IPS-18a (cell line): ENCODE measurements around the gene KRTAP5-4.

ENCODE experiments used
- H3K27ac ChIP-seq: one replicate; pipeline ENCODE4 v1.5.1; 2013; ENCODE audit warnings: low read length
- H3K27me3 ChIP-seq: one replicate; pipeline ENCODE4 v1.6.1; 2013; ENCODE audit warnings: mild to moderate bottlenecking, low read length; ENCODE audit not compliant: control insufficient read depth, insufficient read depth
- H3K36me3 ChIP-seq: one replicate; pipeline ENCODE4 v1.6.1; 2013; ENCODE audit warnings: low read depth, low read length; ENCODE audit not compliant: control insufficient read depth
- H3K4me1 ChIP-seq: one replicate; pipeline ENCODE4 v1.6.1; 2013; ENCODE audit warnings: low read depth, low read length; ENCODE audit not compliant: control insufficient read depth
- H3K4me3 ChIP-seq: one replicate; pipeline ENCODE4 v1.5.1; 2013; ENCODE audit warnings: low read length
- H3K9ac ChIP-seq: one replicate; pipeline ENCODE4 v1.6.1; 2013; ENCODE audit warnings: mild to moderate bottlenecking, low read length, moderate library complexity
- H3K9me3 ChIP-seq: one replicate; pipeline ENCODE4 v1.6.1; 2013; ENCODE audit warnings: low read depth, low read length; ENCODE audit not compliant: control insufficient read depth

KRTAP5-4 gene

DNA sequence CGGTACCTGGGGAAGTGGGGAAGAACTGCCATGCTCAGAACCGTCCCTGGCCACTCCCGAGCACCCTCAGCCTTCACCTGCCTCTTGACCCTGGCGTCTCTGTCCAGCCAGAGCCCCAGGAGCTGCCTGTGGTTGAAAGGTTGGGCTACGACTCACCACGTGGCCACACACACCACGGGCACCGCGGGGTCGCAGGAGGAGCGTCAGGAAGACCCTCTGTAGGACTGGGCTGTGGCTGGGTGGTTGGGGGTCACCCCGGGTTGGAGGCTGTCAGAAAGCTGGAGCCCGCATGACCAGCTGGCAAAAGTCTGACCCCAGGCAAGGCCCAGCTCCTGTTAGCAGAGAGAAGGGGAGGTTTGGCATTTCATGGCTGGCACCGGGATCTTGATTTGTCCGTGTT, 19.2 kb upstream of the KRTAP5-4 start:
- Histone ChIP-seq H3K36me3 (no peaks in the 10 kb centered on the region), H3K27ac (no peak overlapping the region), H3K9ac (no peak overlapping the region), H3K4me3 (no peak overlapping the region), H3K9me3 (no peaks in the 10 kb centered on the region), H3K27me3 (no peaks in the 10 kb centered on the region), H3K4me1 (no peaks in the 10 kb centered on the region)

- H3K4me1 ChIP-seq = no peaks in the 10 kb centered on the region
- no peak overlapping the region for H3K4me3 ChIP-seq
- no peaks in the 10 kb centered on the region for H3K36me3 ChIP-seq
- no peaks in the 10 kb centered on the region for H3K9me3 ChIP-seq
- no peak overlapping the region for H3K9ac ChIP-seq
- H3K27me3 ChIP-seq = no peaks in the 10 kb centered on the region
- H3K27ac ChIP-seq = no peak overlapping the region
These were observed 18.4 kb upstream of the KRTAP5-4 start for GRCh38 chr11:1640076-1640946.

- Histone ChIP-seq H3K36me3 (no peaks in the 10 kb centered on the region), H3K27me3 (no peaks in the 10 kb centered on the region), H3K9ac (no peak overlapping the region), H3K4me3 (no peak overlapping the region), H3K4me1 (no peaks in the 10 kb centered on the region), H3K9me3 (no peaks in the 10 kb centered on the region), H3K27ac (no peak overlapping the region)
These were observed 17.7 kb upstream of the KRTAP5-4 start for GRCh38 chr11:1639666-1640065.

DNA sequence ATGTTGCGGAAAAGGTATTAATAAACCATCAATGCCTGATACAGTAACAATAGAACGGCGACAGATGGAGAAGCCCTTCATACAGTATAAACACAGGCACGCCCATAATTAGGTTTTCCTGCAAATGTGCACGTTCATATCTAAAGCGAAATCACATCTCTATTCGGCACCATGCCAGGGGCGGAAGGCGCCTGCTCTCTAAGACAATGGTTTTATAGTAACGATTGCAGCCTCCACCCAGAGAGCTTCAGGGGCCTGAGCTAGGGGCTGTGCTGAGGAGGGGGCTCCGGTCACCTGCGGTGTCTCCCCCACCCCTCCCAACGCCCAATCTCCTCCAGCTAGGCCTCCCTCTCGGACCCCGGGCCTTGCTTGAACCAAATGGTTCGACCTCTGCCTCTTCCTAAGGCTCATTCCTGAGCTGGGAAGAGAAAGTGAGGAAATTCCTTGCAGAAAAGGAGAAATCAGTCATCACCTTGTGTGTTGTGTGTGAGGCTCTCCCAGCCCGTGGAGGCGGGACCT, 17.2 kb upstream of the KRTAP5-4 start:
- Histone ChIP-seq H3K4me1 (no peaks in the 10 kb centered on the region), H3K27me3 (no peaks in the 10 kb centered on the region), H3K4me3 (no peak overlapping the region), H3K9ac (no peak overlapping the region), H3K36me3 (no peaks in the 10 kb centered on the region), H3K27ac (no peak overlapping the region), H3K9me3 (no peaks in the 10 kb centered on the region)

DNA sequence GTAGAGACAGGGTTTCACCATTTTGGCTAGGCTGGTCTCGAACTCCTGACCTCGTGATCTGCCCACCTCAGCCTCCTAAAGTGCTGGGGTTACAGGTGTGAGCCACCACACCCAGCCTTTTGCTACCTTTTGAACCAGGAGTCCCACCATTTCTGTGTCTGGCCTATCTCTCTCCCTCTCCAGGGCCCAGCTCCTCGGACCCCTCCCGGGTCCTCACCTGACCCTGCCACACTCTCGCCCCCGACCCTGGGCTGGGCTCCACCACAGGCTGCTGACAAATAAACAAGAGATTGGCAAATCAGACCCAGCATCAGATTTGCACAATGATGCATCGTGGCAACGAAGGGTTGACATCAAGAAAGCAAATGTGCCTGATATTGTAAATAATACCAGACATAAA, 16.4 kb upstream of the KRTAP5-4 start:
- H3K4me3 ChIP-seq = no peak overlapping the region
- H3K27me3 ChIP-seq = no peaks in the 10 kb centered on the region
- no peaks in the 10 kb centered on the region for H3K4me1 ChIP-seq
- no peak overlapping the region for H3K27ac ChIP-seq
- H3K36me3 ChIP-seq = no peaks in the 10 kb centered on the region
- H3K9ac ChIP-seq = no peak overlapping the region
- H3K9me3 ChIP-seq = no peaks in the 10 kb centered on the region

GRCh38 chr11:1637628-1638027, 15.7 kb upstream of the KRTAP5-4 start:
- Histone ChIP-seq H3K4me1 (no peaks in the 10 kb centered on the region), H3K9ac (no peak overlapping the region), H3K27ac (no peak overlapping the region), H3K36me3 (no peaks in the 10 kb centered on the region), H3K27me3 (no peaks in the 10 kb centered on the region), H3K9me3 (no peaks in the 10 kb centered on the region), H3K4me3 (no peak overlapping the region)

DNA sequence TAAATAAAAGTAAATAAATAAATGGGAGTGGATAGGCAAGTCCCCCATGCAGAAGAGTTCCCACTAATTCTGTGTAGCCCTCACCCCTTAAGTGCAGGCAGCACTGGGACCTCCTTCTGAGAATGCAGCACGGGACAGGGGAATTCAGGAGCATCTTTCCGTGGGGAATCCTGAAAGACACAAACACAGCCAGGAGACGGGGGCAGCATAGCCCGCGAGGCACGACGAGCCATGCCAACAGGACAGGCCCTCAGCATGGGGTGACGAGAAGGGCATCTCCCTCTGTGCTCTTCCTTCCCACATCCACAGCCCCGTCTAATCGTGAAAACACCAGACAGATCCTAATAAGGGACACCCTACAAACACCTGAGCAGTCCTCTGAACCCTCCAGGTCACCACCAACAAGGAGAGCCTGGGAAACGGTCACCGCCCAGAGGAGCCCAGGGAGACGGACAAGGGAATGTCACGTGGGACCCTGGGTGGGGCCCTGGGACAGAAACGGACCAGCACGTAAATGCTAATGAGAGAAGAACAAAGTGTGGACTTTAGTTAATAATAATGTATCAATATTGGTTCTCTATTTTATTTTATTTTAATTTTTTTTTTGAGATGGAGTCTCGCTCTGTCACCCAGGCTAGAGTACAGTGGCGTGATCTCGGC, 14.5 kb upstream of the KRTAP5-4 start:
- H3K4me1 ChIP-seq = no peaks in the 10 kb centered on the region
- no peak overlapping the region for H3K4me3 ChIP-seq
- no peaks in the 10 kb centered on the region for H3K27me3 ChIP-seq
- no peak overlapping the region for H3K9ac ChIP-seq
- H3K27ac ChIP-seq = no peak overlapping the region
- H3K9me3 ChIP-seq = no peaks in the 10 kb centered on the region
- H3K36me3 ChIP-seq = no peaks in the 10 kb centered on the region

DNA sequence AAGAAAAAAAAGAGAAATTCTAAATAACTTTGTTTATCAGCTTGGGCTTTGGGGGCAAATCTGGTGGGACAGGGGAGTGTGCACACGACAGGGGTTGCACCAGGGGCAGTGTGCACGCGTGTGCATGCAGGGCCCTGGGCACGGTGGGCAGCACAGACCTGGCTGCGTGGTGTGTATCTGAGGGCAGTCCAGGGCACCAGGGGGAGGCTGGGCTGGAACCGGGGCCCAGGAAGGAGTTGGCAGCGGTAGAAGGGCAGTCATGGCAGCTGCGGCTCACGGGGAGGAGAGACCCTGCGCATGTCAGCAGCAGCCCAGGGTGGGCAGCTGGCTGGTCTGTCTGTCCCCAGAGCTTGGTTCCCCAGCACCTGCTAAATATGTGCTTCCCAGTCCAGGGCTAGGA, 11.9 kb upstream of the KRTAP5-4 start:
- Histone ChIP-seq H3K36me3 (no peaks in the 10 kb centered on the region), H3K27ac (no peak overlapping the region), H3K9ac (no peak overlapping the region), H3K4me1 (no peaks in the 10 kb centered on the region), H3K9me3 (no peaks in the 10 kb centered on the region), H3K27me3 (peaks cover 8% of the 10 kb centered on the region), H3K4me3 (no peak overlapping the region)

DNA sequence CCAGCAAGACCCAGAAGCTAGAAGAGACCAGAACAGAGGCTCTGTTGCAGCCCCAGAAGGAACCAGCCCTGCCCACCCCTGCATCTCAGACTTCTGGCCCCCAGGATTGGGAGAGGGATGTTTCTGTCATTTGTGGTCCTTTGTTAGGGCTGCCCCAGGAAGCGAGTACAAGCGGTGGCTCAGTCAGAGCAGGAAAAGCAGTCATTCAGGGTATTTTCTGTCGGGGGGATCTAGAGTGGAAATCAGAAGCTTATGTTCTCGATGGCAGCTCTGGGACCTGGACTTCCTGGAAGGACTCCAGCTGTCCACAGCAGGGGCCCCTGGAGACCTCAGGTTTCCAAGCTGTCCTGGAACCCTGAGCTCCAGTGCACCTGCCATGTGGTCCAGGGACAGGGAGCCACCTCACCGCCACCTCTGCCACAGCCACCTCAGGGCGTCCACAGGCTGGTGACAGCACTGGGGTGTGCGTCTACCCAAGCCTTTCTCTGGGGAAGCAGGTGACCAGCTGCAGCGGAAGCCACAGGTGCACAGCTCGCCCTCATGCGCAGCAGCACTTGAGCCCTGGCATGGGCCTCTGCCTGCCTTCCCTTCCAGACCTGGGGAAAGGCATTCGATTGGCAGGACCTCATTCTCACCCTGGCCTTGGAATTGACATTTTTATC, 10.2 kb upstream of the KRTAP5-4 start:
- Histone ChIP-seq H3K4me3 (no peak overlapping the region), H3K27me3 (peaks cover 13% of the 10 kb centered on the region), H3K9ac (no peak overlapping the region), H3K9me3 (no peaks in the 10 kb centered on the region), H3K36me3 (no peaks in the 10 kb centered on the region), H3K4me1 (no peaks in the 10 kb centered on the region), H3K27ac (no peak overlapping the region)

DNA sequence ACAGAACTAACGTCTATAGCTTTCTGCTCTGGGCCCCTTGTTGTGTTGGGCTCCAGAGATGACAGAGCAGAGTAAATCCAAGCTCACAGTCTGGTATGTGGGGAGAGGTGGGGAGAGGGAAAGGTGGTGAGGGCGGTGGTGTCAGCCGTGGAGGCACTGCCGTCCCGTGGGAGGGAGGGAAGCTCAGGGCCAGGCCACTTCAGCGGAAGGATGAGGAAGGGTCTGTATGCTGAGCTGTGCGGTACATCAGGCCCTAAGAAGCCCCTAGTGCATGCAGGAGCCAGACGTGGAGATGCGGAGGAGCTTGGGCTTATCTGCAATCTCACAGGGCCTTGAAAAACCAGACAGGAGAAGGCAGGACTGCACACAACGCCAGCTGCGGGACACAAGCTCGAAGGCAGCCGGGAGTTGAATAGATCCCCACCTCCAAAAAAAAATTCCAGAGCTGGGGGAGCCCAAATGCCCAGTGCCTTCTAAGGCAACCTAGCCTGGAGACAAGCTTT, 9.2 kb upstream of the KRTAP5-4 start:
- peaks cover 13% of the 10 kb centered on the region for H3K27me3 ChIP-seq
- H3K9ac ChIP-seq = no peak overlapping the region
- H3K36me3 ChIP-seq = no peaks in the 10 kb centered on the region
- H3K27ac ChIP-seq = no peak overlapping the region
- H3K4me1 ChIP-seq = no peaks in the 10 kb centered on the region
- no peaks in the 10 kb centered on the region for H3K9me3 ChIP-seq
- H3K4me3 ChIP-seq = no peak overlapping the region

DNA sequence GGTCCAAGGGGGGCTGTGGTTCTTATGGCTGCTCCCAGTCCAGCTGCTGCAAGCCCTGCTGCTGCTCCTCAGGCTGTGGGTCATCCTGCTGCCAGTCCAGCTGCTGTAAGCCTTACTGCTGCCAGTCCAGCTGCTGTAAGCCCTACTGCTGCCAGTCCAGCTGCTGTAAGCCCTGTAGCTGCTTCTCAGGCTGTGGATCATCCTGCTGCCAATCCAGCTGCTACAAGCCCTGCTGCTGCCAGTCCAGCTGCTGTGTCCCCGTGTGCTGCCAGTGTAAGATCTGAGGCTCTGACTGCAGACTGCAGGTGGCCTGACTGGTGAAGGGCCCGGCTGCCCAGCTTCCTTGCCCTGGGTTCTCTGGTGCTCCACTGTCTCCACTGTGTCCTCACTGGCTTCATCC, 8.3 kb upstream of the KRTAP5-4 start:
- no peaks in the 10 kb centered on the region for H3K9me3 ChIP-seq
- H3K9ac ChIP-seq = no peak overlapping the region
- H3K27me3 ChIP-seq = peaks cover 13% of the 10 kb centered on the region
- H3K27ac ChIP-seq = no peak overlapping the region
- H3K36me3 ChIP-seq = no peaks in the 10 kb centered on the region
- H3K4me3 ChIP-seq = no peak overlapping the region
- no peaks in the 10 kb centered on the region for H3K4me1 ChIP-seq
